MM.1S (cell line): ENCODE measurements around the gene CHRDL1.

Experiments used
- DNase-seq: peaks from one replicate; pipeline ENCODE4 v3.0.0-alpha.2; 2015
- H2AFZ ChIP-seq: fragments of 300-600 bp; sonication (generic); 2 replicates; pipeline ENCODE4 v1.6.0; 2016; ENCODE audit warnings: antibody characterized with exemption, low read length
- H3F3A ChIP-seq: fragments of 300-600 bp; sonication (generic); 2 replicates; pipeline ENCODE4 v1.6.1; 2016; ENCODE audit warnings: mild to moderate bottlenecking, antibody characterized with exemption, low read length, moderate library complexity, mixed read lengths; ENCODE audit not compliant: insufficient read depth
- H3K27ac ChIP-seq: fragments of 300-600 bp; sonication (generic); 2 replicates; pipeline ENCODE4 v1.5.1; 2016; ENCODE audit warnings: mild to moderate bottlenecking, low read length
- H3K27me3 ChIP-seq: fragments of 300-600 bp; sonication (generic); replicated peaks from 2 replicates; pipeline ENCODE4 v1.6.0; 2016; ENCODE audit warnings: low read length; ENCODE audit not compliant: insufficient read depth
- H3K36me3 ChIP-seq: fragments of 300-600 bp; sonication (generic); replicated peaks from 2 replicates; pipeline ENCODE4 v1.6.1; 2016; ENCODE audit warnings: mild to moderate bottlenecking, low read length, mixed read lengths; ENCODE audit not compliant: insufficient read depth
- H3K4me1 ChIP-seq: fragments of 300-600 bp; sonication (generic); 2 replicates; pipeline ENCODE4 v1.6.1; 2016; ENCODE audit warnings: low read length, mixed read lengths
- H3K4me2 ChIP-seq: fragments of 300-600 bp; sonication (generic); 2 replicates; pipeline ENCODE4 v1.6.0; 2016; ENCODE audit warnings: low read depth, low read length
- H3K4me3 ChIP-seq: fragments of 300-600 bp; sonication (generic); 2 replicates; pipeline ENCODE4 v1.5.1; 2016; ENCODE audit warnings: low read length, mixed read lengths
- H3K79me2 ChIP-seq: fragments of 300-600 bp; sonication (generic); 2 replicates; pipeline ENCODE4 v1.6.1; 2016; ENCODE audit warnings: mixed run types, low read length, mixed read lengths
- H3K9ac ChIP-seq: fragments of 300-600 bp; sonication (generic); 2 replicates; pipeline ENCODE4 v1.6.1; 2016; ENCODE audit warnings: low read length, mixed read lengths
- H3K9me2 ChIP-seq: fragments of 300-600 bp; sonication (generic); replicated peaks from 2 replicates; pipeline ENCODE4 v1.6.1; 2016; ENCODE audit warnings: mild to moderate bottlenecking, low read length, mixed read lengths; ENCODE audit not compliant: insufficient read depth
- H3K9me3 ChIP-seq: fragments of 300-600 bp; sonication (generic); replicated peaks from 2 replicates; pipeline ENCODE4 v1.6.1; 2016; ENCODE audit warnings: mild to moderate bottlenecking, low read length, mixed read lengths; ENCODE audit not compliant: insufficient read depth
- H4K20me1 ChIP-seq: fragments of 300-600 bp; sonication (generic); 2 replicates; pipeline ENCODE4 v1.6.1; 2016; ENCODE audit warnings: mild to moderate bottlenecking, low read length, moderate library complexity, mixed read lengths; ENCODE audit not compliant: insufficient read depth
- EZH2 ChIP-seq: fragments of 300-600 bp; sonication (generic); optimal IDR thresholded peaks from 2 replicates; pipeline ENCODE3; 2017; ENCODE audit warnings: low read depth, mild to moderate bottlenecking, antibody characterized with exemption, low read length, mixed read lengths
- EZH2phosphoT487 ChIP-seq: fragments of 300-600 bp; sonication (generic); IDR thresholded peaks from 2 replicates; pipeline ENCODE4 v1.6.1; 2018; ENCODE audit warnings: antibody characterized with exemption, low read length
- TF ChIP-seq, protein P1 (sequence below): fragments of 300-600 bp; sonication (generic); IDR thresholded peaks from 2 replicates; pipeline ENCODE4 v1.5.1; 2016; ENCODE audit warnings: antibody characterized with exemption, low read length, mixed read lengths

CHRDL1 gene

DNA sequence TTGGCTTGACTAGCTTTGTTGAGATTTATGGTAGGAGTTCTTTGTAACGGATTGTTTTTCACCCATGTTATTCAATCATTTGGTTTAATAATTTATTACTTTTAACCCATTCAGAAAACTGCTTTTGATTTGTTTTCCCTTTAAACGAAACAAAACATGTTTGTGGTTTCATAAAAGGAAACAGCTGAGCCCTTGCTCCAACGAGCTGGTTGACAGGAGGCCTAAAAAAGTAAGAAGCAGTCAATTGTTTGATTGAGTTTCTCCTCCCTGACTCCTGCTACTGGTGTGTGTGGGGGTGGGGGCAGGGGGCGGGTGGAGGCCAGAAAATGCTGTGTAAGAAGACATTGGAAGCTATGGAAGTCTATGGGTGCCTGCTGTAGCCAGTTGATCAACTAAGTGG, 102.8 kb downstream of the CHRDL1 start:
- Histone ChIP-seq H3K4me1 (no peaks in the 10 kb centered on the region), H3K4me2 (no peak overlapping the region), H4K20me1 (no peaks in the 10 kb centered on the region), H3K27ac (no peak overlapping the region), H3F3A (no peaks in the 10 kb centered on the region), H3K27me3 (no peaks in the 10 kb centered on the region), H3K9me2 (no peaks in the 10 kb centered on the region), H3K9ac (no peak overlapping the region), H2AFZ (no peak overlapping the region), H3K36me3 (no peaks in the 10 kb centered on the region), H3K79me2 (no peaks in the 10 kb centered on the region), H3K4me3 (no peak overlapping the region), H3K9me3 (no peaks in the 10 kb centered on the region)
- no peak for TF ChIP-seq EZH2phosphoT487
- TF ChIP-seq EZH2: no peak
- TF ChIP-seq, protein P1, sequence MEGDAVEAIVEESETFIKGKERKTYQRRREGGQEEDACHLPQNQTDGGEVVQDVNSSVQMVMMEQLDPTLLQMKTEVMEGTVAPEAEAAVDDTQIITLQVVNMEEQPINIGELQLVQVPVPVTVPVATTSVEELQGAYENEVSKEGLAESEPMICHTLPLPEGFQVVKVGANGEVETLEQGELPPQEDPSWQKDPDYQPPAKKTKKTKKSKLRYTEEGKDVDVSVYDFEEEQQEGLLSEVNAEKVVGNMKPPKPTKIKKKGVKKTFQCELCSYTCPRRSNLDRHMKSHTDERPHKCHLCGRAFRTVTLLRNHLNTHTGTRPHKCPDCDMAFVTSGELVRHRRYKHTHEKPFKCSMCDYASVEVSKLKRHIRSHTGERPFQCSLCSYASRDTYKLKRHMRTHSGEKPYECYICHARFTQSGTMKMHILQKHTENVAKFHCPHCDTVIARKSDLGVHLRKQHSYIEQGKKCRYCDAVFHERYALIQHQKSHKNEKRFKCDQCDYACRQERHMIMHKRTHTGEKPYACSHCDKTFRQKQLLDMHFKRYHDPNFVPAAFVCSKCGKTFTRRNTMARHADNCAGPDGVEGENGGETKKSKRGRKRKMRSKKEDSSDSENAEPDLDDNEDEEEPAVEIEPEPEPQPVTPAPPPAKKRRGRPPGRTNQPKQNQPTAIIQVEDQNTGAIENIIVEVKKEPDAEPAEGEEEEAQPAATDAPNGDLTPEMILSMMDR: no peak
- peak; percentile 12 for DNase-seq

DNA sequence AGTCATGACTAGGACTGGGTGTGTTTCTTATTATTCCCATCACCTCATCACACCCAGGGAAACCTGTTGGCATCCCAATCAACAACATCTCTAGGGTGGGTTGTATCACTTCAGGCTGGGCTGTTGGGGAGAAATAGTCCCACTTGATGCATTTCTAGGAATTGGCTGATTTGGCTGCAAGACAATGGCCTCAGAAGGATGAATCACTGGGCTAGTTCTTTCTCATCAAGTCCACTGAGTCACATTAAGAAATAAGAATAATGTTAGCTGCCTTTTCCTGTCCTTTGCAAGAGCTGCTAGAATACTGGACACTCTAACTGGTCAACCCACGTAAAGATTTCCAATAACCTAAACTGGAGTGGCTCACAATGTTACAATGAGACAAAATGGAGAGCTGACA, 104.2 kb downstream of the CHRDL1 start:
- TF ChIP-seq EZH2 (no peak), EZH2phosphoT487 (no peak)
- TF ChIP-seq, protein P1: no peak
- no peaks in the 10 kb centered on the region for H3K9me2 ChIP-seq
- H3K27ac ChIP-seq: no peak overlapping the region
- H2AFZ ChIP-seq: no peak overlapping the region
- H3K36me3 ChIP-seq: no peaks in the 10 kb centered on the region
- H3K4me3 ChIP-seq: no peak overlapping the region
- no peaks in the 10 kb centered on the region for H4K20me1 ChIP-seq
- H3K27me3 ChIP-seq: no peaks in the 10 kb centered on the region
- H3K79me2 ChIP-seq: no peaks in the 10 kb centered on the region
- no peak for DNase-seq
- H3K9ac ChIP-seq: no peak overlapping the region
- H3K4me2 ChIP-seq: no peak overlapping the region
- no peaks in the 10 kb centered on the region for H3K4me1 ChIP-seq
- no peaks in the 10 kb centered on the region for H3K9me3 ChIP-seq
- H3F3A ChIP-seq: no peaks in the 10 kb centered on the region

DNA sequence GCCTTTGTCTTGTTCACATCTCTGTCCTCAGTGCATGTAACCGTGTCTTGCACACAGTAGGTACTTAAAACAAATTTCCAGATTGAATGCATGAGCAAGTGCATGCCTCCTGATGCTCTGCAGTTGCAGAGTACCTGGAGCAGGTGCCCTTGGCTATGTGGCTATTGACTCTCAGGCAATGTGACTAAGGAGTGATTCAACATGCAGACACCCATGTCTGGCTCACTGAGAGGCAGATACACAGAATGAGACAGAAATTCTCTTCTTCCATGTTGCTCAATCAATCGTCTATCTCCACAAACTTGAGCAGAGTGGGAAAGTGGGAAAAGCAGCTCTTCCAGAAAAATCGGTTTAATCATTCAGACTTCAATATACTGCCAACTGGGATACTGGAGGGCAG, 111.0 kb downstream of the CHRDL1 start:
- Histone ChIP-seq H2AFZ (no peak overlapping the region), H3K27me3 (no peaks in the 10 kb centered on the region), H3K4me2 (no peak overlapping the region), H3K4me1 (no peaks in the 10 kb centered on the region), H3K27ac (no peak overlapping the region), H3F3A (no peaks in the 10 kb centered on the region), H4K20me1 (no peaks in the 10 kb centered on the region), H3K79me2 (no peaks in the 10 kb centered on the region), H3K9ac (no peak overlapping the region), H3K36me3 (no peaks in the 10 kb centered on the region), H3K9me2 (no peaks in the 10 kb centered on the region), H3K9me3 (no peaks in the 10 kb centered on the region), H3K4me3 (no peak overlapping the region)
- TF ChIP-seq EZH2phosphoT487: no peak
- TF ChIP-seq, protein P1: no peak
- no peak for TF ChIP-seq EZH2
- DNase-seq: no peak

DNA sequence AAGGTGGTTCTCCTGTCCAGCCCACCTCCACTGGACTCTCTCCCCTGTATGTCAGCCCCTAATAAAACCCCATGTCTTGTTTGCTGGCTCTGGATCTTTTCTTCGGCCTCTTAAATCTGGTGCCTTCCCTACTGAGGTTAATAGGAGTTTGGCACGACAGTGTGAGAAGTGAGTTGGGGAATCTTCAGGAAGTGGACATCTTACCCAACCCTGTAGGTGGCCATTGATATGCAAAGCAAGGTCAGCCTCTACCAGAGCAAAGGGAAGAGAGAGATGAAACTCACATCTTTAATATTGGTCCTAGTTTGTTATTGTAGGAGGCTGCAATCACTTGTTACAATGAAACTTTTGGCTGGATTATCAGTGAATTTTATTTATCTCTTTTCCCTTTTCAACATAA, 111.7 kb downstream of the CHRDL1 start:
- no peaks in the 10 kb centered on the region for H3K27me3 ChIP-seq
- DNase-seq: no peak
- TF ChIP-seq, protein P1: no peak
- TF ChIP-seq EZH2 (no peak), EZH2phosphoT487 (no peak)

More for the DNA sequence above, 111.7 kb downstream of the CHRDL1 start:
- Histone ChIP-seq H3K36me3 (no peaks in the 10 kb centered on the region), H3K4me3 (no peak overlapping the region), H4K20me1 (no peaks in the 10 kb centered on the region), H3K9ac (no peak overlapping the region), H3K9me3 (no peaks in the 10 kb centered on the region), H3K4me1 (no peaks in the 10 kb centered on the region), H3F3A (no peaks in the 10 kb centered on the region), H3K9me2 (no peaks in the 10 kb centered on the region), H2AFZ (no peak overlapping the region), H3K79me2 (no peaks in the 10 kb centered on the region), H3K4me2 (no peak overlapping the region), H3K27ac (no peak overlapping the region)
